Femur (tissue), 1 donor: ENCODE measurements around the gene STARD13.
"Not testable (repeated sequence)": the region's sequence is repeated elsewhere in the genome, so short reads cannot be mapped to it uniquely, and the experiment has no call there.

Experiments used
- DNase-seq: peaks from one replicate; pipeline ENCODE4 v3.0.0-alpha.2; 2017

The STARD13 gene

DNA sequence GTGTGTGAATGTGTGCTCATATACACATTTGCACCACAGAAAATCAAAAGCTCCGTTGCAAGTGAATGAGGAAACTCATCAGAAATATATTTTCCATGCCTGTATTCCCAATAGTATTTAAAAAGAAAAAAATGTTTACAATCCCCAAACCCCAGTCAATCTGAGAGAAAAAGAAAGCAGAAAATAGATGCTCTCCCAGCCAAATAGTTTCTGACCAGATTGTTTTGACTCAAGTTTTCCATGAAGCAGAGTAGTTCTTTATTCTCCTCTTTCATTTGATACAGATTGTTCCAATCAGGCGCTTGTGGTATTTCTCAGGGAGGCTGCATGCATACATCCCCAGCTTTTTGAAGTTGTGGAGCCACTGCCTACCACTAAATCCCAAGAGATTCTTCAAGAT, 110.6 kb downstream of the STARD13 start:
- DNase-seq: no peak

DNA sequence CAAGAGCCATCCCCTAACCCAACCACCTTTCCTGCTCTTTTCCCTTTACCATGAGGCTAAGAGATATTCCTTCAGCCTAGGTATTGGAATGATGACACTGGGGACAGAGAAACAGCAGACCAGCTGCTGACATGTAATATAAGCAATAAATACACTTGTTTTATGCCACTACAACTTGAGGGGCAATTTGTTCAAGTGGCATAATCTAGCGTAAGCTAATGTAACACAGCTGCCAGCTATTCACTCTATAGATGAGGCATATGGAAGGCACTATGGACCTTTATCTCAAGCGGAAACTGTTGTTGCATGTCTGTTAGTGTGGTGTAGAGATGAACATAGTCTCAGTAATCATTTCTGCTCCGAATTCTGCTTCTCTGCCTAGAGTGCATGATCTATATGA, 111.1 kb downstream of the STARD13 start:
- no peak for DNase-seq

DNA sequence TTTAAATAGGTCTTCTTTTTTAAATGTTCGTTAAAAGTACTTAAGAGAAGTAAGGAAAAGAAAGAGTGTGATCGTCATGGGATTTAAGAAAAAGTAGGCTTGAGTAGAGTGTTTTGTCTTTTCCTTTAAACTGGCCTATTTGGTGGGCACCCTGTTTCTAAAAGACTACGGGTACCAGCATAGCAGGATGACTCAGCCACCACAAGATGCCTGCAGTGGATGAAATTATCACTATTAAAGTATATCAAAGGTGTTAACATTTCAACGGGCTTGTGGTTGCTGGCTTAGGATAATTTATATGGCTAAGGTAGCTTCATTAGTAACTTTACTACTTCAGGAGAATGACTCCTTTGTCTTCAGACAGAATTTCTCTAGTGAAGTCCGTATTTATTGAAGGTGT, 112.6 kb downstream of the STARD13 start:
- DNase-seq: no peak

DNA sequence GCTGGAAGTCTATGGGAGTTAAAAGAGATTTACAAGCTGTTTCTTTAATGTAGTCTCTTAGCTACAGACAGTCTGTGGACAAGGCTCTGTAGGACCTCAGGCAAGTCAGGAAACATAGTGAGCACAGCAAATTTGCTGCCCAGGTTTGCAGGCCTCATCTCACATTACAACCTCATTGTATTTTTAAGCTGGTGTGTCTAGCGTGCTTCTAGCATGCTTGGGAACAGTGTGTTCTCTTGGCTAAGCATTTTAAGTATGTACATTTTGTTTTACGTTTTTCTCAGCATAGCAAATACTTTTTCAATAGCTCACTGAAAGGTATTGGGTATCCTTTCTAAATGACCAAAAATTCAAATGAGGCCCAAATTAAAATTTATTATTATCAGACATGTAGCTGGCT, 113.2 kb downstream of the STARD13 start:
- DNase-seq: no peak

DNA sequence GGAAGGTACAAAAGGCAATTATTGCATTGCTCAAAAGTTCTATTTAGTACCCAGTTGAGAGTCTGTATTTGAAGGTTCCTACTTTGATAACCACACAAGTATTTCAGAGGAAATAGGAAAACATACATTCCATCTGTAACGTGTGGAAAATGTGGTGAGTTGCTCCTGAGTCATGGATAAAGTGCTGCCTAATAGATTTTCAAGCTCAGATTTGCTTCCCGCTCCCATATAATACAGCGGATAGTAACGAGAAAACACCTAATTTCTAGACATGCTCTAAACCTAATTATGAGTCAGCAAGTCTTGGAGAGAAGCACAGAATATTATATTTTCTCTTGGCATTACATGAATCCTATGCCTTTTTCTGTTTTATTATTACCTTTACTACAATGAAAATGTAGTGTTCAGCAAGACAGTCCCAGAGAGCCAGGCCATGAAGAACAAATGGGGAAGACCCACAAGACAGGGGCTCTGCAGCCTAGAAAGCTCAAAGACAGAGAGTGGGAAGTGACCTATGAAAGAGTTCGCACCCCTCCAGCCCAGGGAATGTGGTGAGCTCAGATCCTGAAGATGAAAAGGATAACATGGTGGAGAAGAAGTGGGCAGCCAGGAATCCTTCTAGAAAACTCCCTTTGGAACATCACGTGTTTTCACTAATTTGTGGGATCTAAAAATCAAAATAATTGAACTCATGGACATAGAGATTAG, 116.1 kb downstream of the STARD13 start:
- no peak for DNase-seq

DNA sequence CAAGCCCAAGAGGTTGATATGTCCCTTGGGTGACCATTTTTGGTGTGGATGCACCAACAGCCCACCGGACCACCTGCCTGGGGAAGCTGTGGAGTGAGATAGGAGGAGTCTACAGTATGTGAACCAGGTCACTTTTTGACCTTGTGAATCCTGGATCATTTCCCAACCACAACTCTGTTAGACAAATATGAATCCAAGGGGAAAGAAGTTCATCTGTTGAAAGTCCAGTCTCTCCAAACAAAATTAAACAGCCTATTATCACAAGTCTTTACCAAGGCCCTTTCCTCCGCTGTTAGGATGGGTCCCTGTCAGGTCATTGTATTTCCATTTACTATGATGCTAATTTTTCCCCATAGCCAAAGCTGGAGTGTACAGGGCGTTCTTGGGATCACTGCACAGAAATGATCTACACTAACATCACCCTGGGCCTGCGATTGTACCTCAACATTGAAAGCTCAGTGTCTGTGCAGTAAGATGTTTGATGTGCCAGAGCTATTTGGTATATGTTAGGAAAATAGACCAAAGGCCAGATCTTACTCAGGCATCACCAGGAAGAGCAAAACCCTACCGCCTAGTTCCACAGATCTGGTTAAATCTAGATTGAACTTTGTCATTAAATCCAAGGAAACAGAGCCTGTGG, 117.1 kb downstream of the STARD13 start:
- no peak for DNase-seq

DNA sequence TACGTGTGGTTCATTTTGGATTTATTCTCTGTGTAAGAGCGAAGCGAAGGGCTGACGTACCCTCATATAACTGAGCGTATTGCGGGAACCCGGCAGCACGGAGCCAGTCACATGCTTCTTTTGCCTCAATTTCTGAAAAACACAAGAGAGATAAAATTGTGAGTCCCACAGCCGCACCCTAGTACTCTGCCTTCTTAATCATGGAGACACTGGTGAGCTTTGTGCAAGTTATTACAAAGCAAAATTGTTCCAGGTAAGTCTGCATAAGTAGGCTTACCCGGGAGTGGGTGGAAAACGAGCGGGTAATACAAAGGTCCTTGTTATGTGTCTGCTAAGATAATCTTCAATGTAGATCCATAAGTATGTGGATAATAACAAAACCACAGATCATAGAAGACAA, 118.1 kb downstream of the STARD13 start:
- DNase-seq: no peak

DNA sequence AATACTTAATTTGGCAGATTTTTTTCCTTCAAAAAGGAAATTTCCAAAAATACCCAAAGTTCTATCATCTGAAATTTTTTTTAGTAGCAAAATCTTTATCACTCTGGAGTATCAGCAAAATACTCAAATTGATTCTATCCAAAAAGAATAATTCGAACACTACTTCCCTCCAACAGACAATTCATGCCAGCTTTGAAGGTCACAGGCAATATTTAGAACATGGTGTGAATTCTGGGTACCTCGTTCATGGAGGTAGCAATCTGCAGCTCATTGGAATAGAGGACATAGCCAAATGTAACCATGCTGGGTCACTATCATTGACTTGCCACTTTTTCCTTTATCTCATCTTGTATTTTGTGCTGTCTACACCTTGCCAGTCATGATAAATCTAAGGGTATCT, 119.8 kb downstream of the STARD13 start:
- DNase-seq: no peak

DNA sequence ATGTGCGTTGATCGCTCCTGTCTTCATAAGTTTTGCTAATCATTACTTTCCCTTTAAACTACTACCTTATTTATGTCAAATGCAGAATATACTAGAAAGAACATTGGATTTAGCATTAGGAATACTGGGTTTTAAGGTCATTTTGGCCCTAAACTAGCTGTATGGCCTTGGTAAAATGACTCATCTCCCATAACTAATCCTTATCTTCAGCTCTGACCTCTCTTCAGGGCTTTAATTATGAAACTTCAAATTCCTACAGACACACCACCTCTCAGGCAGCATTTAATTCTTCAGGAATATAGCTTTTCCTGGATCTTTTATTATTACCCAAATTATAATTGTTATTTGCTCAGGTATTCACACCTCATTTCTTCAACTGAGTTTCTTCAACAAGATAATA, 121.2 kb downstream of the STARD13 start:
- no peak for DNase-seq

DNA sequence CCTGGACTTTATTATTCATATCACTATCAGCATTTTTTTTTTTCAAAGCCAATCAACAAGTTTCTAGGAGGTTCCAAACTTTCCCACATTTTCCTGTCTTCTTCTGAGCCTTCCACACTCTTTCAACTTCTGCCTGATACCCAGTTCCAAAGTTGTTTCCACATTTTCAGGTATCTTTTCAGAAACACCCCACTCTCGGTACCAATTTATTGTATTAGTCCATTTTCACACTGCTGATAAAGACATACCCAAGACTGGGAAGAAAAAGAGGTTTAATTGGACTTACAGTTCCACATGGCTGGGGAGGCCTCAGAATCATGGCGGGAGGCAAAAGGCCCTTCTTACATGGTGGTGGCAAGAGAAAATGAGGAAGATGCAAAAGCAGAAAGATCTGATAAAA, 122.8 kb downstream of the STARD13 start:
- DNase-seq: not testable (repeated sequence)

DNA sequence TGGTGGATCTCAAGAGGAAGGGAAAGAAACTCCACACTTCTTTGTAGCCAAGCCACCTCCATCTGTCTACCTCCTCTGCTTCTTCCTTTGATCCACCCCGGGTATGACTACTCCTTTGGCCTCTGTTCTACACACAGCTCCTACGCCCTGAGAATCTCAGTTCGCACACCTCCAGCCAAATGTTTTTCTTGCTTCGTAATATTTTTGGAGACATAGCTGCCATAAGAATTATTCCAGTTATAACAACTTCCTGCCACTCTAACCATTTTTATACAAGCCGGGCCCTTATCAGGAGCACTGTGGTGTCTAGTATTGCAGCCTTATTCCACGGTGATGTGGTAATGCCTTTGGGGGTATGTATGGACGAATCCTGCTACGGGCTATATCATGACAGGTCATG, 126.7 kb downstream of the STARD13 start:
- DNase-seq: no peak

DNA sequence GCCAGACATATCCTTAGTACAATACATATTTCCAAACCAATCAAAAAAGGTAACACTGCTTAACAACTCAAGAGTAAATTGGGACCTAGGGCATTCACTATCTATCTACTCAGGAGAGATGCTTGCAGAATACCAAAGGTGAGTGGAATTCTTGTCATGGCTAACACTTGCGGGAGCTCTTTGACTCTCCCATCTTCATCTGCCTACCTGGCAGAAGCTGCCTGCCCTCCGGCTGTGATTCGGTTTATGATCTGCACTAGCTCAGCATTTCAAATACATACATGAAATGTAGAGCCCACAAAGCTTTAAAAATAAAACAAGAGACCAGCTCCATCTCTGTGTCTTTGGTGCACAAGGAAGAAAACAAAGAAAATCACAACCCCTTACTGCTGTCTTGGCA, 127.3 kb downstream of the STARD13 start:
- DNase-seq: no peak

DNA sequence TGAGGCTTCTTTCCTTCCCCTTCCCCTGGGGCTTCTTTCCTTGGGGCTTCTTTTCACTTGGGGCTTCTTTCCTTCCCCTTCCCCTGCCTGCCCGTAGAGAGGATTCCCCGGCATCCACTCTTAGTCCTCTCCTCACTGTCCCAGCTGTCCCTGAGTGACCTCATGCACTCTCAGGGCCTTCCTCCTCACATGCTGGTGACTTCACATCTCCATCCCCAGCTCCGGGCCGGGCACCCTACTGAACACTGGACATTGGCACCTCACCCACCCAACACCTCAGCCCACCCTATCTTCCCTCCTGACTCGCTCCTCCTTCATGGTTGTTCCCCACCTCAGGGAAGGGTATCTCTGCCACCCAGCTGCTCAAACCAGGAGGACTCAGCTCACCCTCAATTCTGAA, 130.6 kb downstream of the STARD13 start:
- DNase-seq: no peak

DNA sequence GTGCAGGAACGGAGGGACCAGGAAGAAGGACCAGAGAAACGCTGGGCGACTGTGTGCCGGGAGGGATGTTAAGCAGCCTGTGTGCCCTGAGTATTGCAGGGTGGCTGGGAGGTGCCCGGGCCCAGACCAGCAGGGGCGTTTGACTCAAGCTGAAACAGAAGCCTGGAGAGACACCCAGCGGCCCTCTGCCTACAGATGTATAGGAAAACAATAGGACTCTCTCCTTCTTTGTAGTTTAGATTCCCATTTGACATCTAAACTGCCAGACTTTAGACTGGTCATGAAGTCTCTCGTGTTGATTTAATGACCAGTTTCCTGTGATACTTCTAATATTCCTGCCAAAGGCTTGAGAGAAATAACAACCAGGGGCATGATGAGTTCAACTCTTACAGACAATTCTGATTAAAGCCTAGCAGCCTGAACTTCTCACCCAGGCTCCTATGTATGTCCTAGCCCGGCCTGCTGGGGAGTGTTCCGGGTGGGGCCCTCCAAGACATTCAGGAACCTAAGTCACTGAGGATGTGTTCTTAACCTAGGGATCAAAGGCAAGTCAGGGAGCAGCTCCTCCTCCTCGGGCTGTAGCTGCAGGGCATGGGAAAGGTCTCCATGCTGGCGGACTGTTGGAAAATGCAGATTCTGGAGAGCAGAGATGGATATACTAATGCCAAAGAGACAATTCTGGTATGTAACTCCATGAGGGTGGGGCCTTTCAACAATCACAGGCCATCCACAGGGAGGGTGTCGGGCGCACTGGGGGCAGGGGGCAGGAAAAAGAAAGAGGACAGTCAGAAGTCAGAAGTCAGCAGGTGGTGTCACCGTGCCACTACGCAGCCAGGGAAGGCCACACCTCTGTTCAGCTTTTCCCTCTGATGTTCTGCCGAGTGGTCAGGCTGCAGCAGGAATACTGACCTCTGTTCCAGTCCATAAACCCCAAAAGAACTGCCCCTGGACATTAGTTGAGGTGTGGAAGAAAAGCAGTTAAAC, 131.8 kb downstream of the STARD13 start:
- DNase-seq: peak; percentile 38

DNA sequence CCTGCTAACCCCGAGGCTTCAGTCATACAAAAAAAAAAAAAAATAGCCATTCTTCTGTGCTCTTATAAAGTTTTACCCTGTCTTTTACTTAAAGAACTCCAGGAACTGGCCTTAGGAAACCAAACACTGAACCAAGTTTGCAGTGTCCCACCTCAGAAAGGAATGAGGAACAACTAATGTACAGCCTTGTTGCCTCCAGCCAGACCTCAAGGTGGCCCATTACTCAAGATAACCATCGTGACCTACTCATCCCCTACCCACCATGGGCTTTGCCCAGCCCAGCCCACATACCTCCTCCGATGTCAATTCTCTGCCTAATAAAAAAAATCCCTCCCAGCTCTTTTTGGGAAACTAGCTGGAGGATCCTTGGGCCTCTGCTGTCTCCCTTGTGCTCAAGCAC, 133.2 kb downstream of the STARD13 start:
- DNase-seq: no peak

DNA sequence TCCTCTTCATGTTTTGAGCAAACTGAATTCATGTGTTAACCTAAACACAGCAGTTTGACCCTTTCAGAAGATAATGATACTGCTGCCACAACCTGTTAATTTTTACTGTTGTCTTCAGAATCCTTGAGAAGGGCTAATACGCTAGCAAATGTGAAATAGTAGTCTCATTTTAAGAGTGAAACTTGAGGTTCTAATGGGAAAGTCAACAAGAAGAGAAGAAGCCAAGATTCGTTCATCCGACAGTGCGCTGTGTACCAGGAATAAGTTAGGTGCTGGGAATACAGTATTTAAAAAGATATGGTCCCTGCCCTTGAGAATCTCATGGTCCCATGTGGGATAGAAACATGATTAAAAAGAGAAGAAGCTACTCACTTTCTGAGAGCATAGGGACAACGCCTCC, 134.9 kb downstream of the STARD13 start:
- DNase-seq: no peak

DNA sequence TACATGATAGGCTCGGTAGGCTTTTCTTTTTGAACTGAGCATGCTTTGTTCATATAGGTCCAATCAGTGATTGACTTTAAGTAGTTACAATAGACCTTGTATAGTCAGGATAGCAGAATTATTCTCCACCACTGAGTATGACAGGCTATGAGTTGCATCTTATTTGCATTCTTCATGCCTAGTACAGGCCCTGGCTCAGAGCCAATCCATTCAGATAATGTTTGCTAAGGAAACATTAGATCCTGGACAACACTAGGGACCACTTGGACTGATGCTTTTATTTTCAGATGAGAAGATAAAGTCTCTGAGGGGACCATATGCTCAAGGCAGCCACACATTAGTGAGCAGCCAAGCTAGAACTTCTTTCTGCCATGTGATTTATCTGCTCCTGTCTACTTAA, 135.4 kb downstream of the STARD13 start:
- no peak for DNase-seq

DNA sequence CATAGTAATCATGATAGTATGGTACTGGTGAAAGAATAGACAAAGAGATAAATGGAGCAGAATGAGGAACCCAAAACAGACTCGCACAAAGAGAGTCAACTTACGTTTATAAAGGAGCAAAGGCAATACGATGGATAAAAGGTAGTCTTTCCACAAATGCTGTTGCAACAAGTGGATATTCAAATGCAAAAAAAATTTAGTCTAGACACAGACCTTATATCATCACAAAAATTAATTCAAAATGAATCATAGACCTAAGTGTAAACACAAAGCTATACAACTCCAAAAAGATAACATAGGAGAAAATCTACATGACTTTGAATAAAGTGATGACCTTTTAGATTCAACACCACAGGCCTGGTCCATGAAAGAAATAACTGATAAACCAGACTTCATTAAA, 137.7 kb downstream of the STARD13 start:
- no peak for DNase-seq

DNA sequence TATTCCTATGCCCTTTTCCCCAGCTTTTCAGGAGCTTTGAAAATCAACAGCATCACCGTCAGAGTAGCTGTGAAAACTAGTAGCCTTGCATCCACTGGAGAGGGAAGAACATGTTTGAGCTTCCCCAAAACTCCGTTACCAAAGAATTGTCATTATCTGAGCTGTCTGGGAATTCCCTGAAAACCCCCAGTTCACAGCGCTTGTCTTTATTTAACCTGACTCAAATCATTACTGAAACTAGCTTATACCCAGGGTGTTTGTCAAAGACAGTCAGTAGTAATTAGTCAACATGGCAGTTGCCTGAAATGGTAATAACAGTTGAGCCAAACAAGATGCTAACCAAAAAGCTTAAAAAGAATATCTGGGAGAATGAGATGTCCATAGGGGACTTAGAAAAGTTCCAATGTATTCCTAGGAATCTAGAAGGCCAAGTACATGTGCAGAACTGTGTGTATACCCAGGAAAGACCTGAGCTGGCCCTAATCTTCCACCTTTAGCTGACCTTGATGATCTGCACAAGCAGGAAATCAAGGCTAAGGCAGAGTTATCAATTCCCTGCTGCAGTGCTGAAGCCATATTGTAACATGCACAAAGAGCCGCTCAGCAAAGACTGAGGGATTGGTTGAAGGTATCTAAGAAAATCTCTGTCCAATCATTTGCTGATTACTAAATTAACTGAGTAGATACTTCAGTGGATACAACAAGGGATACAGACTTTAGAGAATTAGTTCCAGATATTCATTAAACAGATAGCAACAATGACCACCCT, 138.5 kb downstream of the STARD13 start:
- no peak for DNase-seq

DNA sequence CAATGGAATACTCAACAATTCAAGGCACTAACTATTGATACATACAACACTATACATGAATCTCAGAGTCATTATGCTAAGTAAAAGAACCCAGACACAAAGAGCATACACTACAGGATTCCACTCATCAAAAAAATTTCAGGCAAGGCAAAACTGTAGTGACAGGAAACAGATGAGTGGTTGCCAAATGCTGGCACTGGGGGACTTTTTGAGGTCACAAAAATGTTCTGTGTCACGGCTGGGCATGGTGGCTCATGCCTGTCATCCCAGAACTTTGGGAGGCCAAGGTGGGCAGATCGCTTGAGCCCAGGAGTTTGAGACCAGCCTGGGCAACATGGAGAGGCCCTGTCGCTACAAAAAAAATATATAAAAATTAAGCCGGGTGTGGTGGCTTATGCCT, 139.9 kb downstream of the STARD13 start:
- DNase-seq: no peak

DNA sequence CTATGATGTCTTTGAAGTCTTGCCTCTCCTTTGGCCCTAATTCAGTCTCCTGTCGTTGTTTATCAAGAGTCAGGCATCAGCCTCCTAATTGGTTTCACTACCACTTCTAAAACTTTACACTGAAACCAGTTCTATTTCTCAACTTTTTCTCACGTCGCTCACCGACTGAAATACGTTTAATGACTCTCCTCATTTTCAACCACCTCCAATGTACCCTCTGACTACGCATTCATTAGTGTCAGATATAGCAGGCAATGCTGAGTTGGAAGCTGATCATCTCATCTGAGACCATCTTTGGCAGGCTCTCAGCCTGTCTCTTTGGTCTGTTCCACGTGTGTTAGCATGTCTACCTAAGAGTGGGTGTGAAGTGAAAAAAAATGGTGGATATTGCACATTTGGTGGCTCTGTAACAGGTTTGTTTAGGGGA, 141.2 kb downstream of the STARD13 start:
- DNase-seq: no peak

DNA sequence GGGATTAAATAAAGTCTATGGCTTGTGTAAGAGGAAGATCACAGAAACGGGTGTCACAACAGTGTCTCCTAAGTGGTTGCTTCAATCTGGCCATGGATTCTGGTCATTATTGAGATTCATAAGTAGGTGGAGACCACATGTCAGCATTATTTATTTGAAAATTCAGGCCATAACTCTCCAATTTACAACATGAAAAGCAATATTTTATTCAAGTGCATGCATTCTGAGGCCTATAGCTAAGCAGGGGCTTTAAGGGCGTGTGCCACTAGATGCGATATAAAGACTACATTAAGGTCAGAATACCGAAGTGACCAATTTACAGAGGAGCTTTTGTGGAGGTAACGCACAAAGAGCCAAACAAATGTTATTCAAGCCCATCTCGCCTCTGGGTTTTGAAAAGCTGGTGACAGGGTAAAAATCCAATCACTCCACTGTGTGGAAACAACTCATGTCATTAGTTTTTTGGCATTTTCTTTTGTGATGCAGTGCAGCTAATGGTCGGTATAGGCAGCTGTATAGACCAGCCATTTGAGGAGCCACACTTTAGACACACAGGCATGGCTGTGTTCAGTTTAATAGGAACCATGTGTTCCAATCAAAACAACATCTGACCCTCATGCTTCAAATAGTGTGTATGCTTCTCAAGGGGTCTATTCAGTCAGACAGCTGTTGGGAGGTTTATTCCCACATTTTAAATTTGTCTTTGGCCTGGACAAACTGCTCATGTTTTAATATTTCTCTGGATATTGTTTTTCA, 145.6 kb downstream of the STARD13 start:
- DNase-seq: no peak
